ENCODE data around the gene GPD2.

Gene GPD2

DNA sequence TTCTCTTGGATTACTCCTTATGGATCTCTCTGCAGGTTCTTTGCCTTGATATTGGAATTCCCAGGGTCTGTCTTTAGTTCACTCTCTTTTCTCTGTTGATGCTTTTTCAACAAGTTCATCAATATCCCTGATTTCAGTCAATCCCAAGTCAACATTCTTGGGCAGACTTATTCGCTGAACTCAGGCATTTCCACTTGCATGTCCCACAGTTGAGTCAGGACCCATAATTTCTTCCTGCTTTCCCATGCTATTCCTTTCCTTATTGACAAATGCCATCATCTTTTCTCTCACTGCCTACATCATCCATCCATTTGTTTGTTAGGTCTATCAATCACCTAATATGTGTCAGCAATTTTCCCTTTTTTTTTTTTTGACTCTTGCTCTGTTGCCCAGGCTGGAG, 11.6 kb downstream of the GPD2 start:
- no peak for DNase-seq (ENCODE audit: low read depth)

DNA sequence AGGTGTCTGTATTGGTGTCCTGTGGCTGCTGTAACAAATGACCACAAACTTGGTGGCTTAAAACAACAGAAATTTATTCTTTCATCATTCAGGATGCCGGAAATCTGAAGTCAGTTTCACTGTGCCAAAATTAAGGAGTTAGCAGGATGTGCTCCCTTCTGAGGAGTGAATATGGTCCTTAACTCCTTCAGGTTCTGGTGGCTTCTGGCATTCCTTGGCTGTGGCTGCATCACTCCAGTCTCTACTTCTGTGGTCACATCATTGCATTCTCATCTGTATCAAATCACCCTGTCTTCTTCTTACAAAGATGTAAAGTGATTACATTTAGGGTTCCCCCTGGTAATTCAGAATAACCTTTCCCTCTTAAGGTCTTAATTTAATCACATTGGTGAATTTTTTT, 12.6 kb downstream of the GPD2 start:
- H3K4me3 ChIP-seq (ENCODE audit: low read depth, low read length), result no peak overlapping the region
- DNase-seq (ENCODE audit: low read depth), result no peak
- no peak for TF ChIP-seq CTCF (conservative IDR thresholded peaks at IDR 0.05; ENCODE audit: low read depth, low read length)

More for the DNA sequence above, 11.6 kb downstream of the GPD2 start:
- no peak overlapping the region for H3K4me3 ChIP-seq (ENCODE audit: low read depth, low read length)
- no peak for TF ChIP-seq CTCF (conservative IDR thresholded peaks at IDR 0.05; ENCODE audit: low read depth, low read length)

DNA sequence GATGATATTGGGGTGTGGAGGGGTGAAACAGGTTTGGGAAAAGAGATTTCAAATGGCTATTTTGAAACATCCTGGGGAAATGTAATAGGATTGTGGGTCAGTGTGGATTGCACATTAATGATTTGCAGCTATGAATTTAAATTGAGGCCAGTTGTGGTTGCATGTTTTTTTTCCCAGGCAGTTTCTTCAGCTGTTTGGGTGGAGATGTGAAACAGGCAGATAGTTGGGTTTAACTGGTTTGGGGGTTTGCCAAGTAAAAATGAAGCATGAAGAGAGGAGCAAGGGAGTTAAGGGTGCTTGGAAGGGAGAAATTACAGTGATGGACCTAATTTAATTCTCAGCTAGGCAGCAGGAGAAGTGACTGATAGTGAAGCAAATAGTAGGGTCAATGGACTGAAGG, 16.8 kb downstream of the GPD2 start:
- DNase-seq (ENCODE audit: low read depth), result peak; percentile 30
- no peak for TF ChIP-seq CTCF (conservative IDR thresholded peaks at IDR 0.05; ENCODE audit: low read depth, low read length)
- no peak overlapping the region for H3K4me3 ChIP-seq (ENCODE audit: low read depth, low read length)

DNA sequence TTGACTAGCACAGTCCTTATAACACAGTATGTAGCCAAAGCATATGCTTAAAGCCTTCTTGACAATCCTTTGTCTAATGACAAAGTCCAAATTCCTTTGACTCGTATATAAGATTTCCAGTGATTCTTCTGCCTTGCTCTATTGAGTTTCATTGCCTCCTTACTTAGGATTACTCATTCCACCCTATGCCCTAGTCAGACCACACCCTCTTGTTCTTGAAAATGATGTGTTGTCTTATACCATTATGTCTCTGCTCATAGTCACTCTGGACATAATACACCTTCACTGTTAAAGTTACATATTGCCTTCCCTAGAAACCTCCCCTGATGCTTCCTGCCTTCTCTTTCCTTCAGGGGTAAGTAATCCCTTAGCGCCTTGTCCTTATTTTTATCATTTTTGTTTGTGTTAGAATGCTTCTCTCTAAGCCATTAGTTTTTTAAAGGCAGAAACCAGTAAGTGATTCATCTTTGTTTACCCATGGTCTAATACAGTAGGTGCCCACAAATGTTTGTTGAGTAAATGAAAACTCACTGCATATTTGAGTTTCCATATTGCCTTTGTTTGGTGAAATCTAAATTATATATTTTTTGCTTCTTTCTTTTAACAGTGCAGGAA, 19.3 kb downstream of the GPD2 start:
- no peak for TF ChIP-seq CTCF (conservative IDR thresholded peaks at IDR 0.05; ENCODE audit: low read depth, low read length)
- DNase-seq (ENCODE audit: low read depth), result peak; percentile 48
- H3K4me3 ChIP-seq (ENCODE audit: low read depth, low read length), result no peak overlapping the region

- H3K4me3 ChIP-seq (ENCODE audit: low read depth, low read length), result no peak overlapping the region
- DNase-seq (ENCODE audit: low read depth), result no peak
- TF ChIP-seq CTCF (conservative IDR thresholded peaks at IDR 0.05; ENCODE audit: low read depth, low read length), result no peak
Measured at GRCh38 chr2:156456616-156457015, 20.4 kb downstream of the GPD2 start.

DNA sequence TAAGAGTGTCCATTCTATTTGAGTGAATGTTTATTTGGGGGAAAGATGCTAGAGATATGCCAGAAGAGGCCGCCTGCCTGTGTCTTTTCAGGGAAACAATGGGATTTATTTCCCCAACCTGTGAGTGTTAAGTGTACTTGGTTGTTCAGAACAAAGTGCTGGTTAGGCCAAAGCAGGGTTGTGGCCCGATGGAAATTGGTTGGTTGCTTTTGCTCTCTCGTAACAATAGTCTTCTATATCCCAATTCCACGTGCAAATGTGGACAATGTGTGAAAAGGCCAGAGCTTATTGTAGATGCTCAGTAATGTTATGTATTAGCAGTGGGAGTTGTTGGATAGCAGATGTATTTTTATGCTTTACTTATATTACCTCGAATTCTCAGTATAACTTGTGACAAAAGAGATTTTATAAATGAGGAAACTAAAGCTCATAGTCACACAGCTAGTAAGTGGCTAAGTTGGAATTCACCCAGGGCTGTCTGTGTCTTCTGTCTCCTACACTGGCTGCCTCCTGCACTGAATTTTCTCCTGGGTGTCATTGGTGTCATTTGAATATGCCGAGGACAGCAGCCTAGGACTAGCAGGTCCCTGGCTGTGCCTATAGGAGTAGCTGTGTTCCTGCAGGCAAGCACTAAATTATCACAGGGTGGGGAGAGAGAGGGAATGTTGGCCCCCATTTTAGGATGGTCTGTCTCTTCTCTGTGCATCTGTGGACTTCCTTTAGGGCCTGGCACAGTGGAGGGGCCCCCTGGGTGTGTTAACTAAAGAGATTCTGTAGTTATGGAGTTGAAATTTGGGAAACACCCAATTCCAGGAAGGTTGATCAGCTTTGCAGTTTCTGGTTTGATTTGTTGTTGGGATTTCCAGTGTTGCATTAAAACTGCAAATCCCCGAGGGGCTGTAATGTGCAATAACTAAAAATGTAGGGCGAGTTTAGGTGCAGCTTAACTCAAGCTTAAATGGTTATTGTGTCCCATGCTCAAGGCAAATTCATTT, 21.6 kb downstream of the GPD2 start:
- no peak overlapping the region for H3K4me3 ChIP-seq (ENCODE audit: low read depth, low read length)
- no peak for TF ChIP-seq CTCF (conservative IDR thresholded peaks at IDR 0.05; ENCODE audit: low read depth, low read length)
- no peak for DNase-seq (ENCODE audit: low read depth)
